VCaP (cell line): ENCODE data around the gene RAB20.
"Not testable (repeated sequence)": the region's sequence is repeated elsewhere in the genome, so short reads cannot be mapped to it uniquely, and the experiment has no call there.

Source experiments
- H3K27ac ChIP-seq: fragments of 450-650 bp; 2 replicates; pipeline ENCODE4 v1.5.1; 2017
- TF ChIP-seq, protein P1 (sequence below): fragments of 450-650 bp; conservative IDR thresholded peaks from 2 replicates; pipeline ENCODE4 v1.5.1; 2017; ENCODE audit warnings: mild to moderate bottlenecking, moderate library complexity

The RAB20 gene

DNA sequence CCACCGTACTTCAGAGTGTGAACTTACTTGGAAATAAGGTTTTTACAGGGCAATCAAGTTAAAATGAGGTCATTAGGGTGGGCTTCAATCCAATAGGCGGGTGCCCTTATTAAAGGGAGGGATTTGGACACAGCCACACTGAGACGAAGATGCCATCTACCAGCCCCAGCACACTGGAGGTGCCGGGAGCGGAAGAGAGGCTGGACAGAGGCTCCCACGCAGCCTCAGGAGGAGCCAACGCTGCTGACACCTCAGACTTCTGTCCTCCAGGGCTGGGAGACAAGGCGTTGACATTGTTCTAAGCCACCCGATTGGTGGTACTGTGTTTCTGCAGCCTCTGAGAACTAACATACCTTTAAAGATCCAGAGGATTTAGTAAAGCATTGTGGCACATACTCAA lies 12.6 kb upstream of the RAB20 start:
- TF ChIP-seq, protein P1, sequence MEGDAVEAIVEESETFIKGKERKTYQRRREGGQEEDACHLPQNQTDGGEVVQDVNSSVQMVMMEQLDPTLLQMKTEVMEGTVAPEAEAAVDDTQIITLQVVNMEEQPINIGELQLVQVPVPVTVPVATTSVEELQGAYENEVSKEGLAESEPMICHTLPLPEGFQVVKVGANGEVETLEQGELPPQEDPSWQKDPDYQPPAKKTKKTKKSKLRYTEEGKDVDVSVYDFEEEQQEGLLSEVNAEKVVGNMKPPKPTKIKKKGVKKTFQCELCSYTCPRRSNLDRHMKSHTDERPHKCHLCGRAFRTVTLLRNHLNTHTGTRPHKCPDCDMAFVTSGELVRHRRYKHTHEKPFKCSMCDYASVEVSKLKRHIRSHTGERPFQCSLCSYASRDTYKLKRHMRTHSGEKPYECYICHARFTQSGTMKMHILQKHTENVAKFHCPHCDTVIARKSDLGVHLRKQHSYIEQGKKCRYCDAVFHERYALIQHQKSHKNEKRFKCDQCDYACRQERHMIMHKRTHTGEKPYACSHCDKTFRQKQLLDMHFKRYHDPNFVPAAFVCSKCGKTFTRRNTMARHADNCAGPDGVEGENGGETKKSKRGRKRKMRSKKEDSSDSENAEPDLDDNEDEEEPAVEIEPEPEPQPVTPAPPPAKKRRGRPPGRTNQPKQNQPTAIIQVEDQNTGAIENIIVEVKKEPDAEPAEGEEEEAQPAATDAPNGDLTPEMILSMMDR = no peak
- no peak overlapping the region for H3K27ac ChIP-seq

DNA sequence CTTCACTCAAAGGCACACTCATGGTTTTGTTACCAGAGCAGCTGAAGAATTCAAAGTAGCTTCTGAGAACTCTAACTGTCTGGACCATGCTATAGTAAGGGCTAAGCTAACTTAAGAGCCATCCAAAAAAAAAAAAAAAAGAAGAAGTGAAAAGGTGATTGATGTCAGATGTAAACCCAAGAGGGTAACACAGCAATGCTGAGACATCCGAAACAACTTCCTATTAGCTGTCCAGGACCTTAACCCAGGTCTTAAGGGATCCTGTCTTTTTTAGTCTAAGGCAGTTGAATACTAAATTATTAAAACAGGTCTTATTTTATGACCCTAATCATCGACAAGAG lies 11.2 kb upstream of the RAB20 start:
- TF ChIP-seq, protein P1 = no peak
- H3K27ac ChIP-seq = no peak overlapping the region

DNA sequence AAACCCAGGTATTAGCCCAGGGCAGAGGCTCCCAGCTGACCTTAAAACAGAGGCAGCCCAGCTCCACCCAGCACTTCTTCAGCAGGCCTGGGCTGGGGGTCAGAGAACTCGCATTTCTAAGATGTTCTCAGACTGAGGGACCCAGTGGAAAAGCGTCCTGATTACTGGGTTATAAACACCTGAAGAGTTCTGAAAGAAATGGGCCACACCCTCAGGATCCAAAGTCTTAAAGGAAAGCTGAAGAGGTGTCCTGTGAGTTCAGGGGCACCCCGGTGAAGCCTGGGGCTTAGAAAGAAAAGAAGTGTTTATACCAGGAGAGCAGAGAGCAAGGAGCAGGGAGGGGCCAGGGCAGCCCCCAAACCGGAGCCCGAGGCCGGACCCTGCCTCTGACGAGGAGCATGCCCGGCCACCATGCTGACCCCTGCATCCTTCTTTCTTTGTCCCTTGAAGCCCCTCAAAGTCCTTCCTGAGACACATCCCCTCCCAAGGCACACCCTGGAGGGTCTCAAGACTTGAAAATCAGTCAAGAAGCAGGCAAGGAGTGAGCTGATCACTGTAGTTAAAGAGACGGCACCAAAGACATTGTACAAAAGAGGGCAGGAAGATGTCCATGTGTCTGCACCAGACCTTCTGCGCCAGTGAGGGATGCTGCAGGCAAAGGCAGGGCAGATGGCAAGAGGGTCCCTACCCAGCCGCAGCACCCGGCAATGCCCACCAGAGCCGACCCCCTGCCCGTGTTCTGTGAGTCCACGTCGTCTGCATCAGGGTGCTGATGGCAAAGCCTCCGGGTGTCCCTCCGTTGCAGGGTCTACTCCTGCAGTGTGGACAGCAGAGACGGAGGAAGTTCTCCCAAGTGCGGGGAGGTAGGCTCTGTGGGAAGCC lies 10.6 kb upstream of the RAB20 start:
- TF ChIP-seq, protein P1 = no peak

DNA sequence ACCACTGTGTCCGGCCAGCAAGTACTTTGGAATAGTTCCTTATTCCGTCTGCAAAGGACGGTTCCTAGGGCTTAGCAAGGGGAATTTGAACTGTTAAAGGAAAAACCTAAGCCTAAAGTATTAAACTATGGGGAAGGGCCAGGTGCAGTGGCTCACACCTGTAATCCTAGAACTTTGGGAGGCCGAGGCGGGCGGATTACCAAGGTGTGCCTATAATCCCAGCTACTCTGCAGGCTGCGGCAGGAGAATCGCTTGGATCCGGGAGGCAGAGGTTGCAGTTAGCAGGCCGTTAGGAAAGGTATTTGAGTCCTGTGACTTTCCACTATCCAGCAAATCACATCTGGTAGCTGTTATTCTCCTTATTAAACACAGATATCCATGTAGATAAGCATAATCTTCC lies 9.4 kb upstream of the RAB20 start:
- no peak overlapping the region for H3K27ac ChIP-seq
- TF ChIP-seq, protein P1 = no peak

More for the DNA sequence above, 10.6 kb upstream of the RAB20 start:
- H3K27ac ChIP-seq = no peak overlapping the region

DNA sequence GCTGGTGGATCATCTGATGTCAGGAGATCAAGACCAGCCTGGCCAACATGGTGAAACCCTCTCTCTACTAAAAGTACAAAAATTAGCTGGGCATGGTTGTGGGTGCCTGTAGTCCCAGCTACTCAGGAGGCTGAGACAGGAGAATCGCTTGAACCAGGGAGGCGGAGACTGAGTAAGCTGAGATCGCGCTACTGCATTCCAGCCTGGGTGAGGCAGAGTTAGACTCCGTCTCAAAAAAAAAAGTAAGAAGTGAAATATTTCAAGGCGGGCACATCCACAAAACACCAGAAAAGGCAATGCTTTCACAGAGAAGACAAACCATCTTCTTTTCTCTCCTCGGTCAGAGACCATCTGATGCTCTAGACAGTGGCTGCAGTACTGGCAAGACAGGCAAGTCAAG lies 8.4 kb upstream of the RAB20 start:
- H3K27ac ChIP-seq = not testable (repeated sequence)

DNA sequence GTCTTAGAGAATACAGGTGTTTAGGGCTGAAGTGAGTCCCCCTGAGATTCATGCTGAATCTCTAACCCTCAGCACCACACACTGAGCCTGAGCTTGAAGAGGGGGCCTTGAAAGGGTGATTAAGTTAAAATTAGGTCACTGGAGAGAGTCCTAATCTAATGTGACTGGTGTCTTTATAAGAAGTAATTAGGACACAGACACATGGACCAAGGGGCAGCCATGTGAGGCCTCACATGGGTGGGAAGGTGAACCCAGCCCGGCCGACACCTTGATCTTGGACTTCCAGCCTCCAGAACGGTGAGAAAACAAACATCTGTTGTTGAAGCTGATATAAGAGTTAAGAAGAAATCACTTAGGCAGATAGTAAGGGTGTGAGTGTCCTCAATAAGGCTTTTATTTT lies 7.1 kb upstream of the RAB20 start:
- H3K27ac ChIP-seq = no peak overlapping the region
- TF ChIP-seq, protein P1 = no peak

DNA sequence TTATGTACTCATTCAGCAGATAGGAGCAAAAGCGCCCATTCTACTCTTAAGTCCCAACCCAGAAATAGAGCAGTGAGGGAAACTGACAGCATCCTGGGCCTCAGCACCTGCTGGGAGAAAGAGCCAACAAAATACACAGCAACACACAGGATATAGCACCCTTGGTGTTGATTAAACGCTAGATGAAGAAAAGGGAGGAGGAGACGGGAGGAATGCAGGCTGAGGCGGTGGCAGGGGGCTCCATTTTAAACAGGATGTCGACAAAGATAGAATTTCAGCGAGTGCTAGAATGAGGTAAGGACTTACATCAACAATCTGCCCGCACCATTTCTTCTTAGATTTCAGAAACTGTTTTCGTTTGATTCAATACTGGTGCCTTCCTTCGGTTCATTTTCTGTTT lies 4.6 kb upstream of the RAB20 start:
- TF ChIP-seq, protein P1 = no peak
- peak overlapping the region; percentile 0; the same call in 1 of the 2 replicates for H3K27ac ChIP-seq

DNA sequence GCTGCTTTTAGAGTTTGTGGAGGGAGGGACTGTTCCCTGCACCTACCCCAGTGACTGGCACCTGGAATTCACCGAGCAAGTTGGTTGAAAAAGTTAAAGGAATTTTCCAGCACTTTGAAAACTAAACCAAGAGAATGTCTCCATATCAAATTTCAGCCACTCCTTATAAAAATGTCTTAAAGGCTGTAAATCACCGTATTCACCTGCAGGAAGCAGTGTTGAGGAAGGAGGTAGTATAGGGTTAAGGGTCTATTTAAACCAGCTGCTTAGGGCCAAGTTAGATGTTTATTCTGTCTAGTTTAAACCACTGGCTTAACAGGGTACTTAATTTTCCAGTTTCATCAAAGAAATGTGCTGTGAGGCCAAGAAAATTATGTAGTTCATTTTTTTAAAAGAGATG lies 3.8 kb upstream of the RAB20 start:
- TF ChIP-seq, protein P1 = peak; percentile 92
- H3K27ac ChIP-seq = peak overlapping the region; percentile 0; the same call in 1 of the 2 replicates
